ENCODE data around the gene C15orf40. TPM values are rescaled to one million over a fixed set of nuclear protein-coding genes. Genes with fewer than 3 reads are reported as not detected.
"Not testable (repeated sequence)": the region's sequence is repeated elsewhere in the genome, so short reads cannot be mapped to it uniquely, and the experiment has no call there.

The C15orf40 gene
- total RNA-seq, 1 donor from 2014 or later, result 14.7 TPM

DNA sequence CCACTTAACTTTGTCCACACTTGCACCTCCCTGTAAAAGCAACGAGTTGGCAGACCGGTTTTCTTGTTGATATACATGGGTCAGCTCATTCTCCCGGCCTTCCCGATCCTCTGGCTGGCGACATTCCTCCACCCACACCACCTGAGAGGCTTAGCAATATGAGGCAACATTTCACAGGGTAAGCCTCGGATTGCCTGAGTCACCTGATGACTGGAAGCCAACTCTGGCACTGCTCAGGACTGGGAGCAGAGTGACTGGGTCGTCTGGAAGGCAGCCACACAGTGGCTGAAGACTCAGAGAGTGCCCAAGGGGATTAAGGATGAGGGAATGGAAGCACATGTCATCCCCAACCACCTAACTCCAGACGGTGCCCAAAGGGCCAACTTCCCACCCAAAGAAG, 68.7 kb downstream of the C15orf40 start:
- Mint-ChIP-seq H3K36me3 (ENCODE audit: low read depth) (no peaks in the 10 kb centered on the region), H3K4me1 (ENCODE audit: low read depth) (no peaks in the 10 kb centered on the region), H3K27me3 (ENCODE audit: low read depth) (peaks cover 4% of the 10 kb centered on the region), H3K27ac (ENCODE audit: unreplicated experiment) (no peak overlapping the region), H3K9me3 (ENCODE audit: low read depth) (peaks cover 4% of the 10 kb centered on the region), H3K4me3 (ENCODE audit: unreplicated experiment) (no peak overlapping the region)
- DNase-seq (ENCODE audit: low spot score), result no peak
- TF ChIP-seq CTCF (IDR thresholded peaks at IDR 0.05), result no peak

- H3K4me3 Mint-ChIP-seq (ENCODE audit: unreplicated experiment); H3K27me3 Mint-ChIP-seq (ENCODE audit: low read depth); DNase-seq (ENCODE audit: low spot score); H3K36me3 Mint-ChIP-seq (ENCODE audit: low read depth); H3K9me3 Mint-ChIP-seq (ENCODE audit: low read depth); H3K27ac Mint-ChIP-seq (ENCODE audit: unreplicated experiment); H3K4me1 Mint-ChIP-seq (ENCODE audit: low read depth): not testable (repeated sequence)
These were observed 71.8 kb downstream of the C15orf40 start for GRCh38 chr15:82939678-82940077.

Other genes with a start within 250 kb of the C15orf40 start
- gene FSD2, start 205.6 kb downstream of the C15orf40 start, total RNA-seq, result not detected in 3 replicates
- gene WHAMM, start 202.0 kb downstream of the C15orf40 start, total RNA-seq, result 6.4 to 10.0 TPM (median 9.1 TPM) in 3 replicates
- gene HOMER2, start 58.9 kb downstream of the C15orf40 start, total RNA-seq, result 5.9 to 6.9 TPM (median 6.1 TPM) in 3 replicates
- 19.1 to 21.3 TPM (median 19.4 TPM) in 3 replicates for gene RAMAC, start 25.4 kb downstream of the C15orf40 start, total RNA-seq
- 51.4 to 55.0 TPM (median 53.3 TPM) in 3 replicates for gene BTBD1, start 55.6 kb upstream of the C15orf40 start, total RNA-seq
- gene TM6SF1, start 96.0 kb upstream of the C15orf40 start, total RNA-seq, result 4.5 to 22.3 TPM (median 21.9 TPM) in 3 replicates
- 84.3 to 93.1 TPM (median 92.2 TPM) in 3 replicates for gene HDGFL3, start 196.2 kb upstream of the C15orf40 start, total RNA-seq